NCI-H345 treated with DMSO at 0.1 percent for 48 hours (cell line): ENCODE results near the gene CCDC201.
"Not testable (repeated sequence)": the region's sequence is repeated elsewhere in the genome, so short reads cannot be mapped to it uniquely, and the experiment has no call there.

Source experiments
- DNase-seq: peaks from one replicate; lab custom pipeline; 2025; ENCODE audit not compliant: unreplicated experiment; lab: John Stamatoyannopoulos, UW

CCDC201 gene

DNA sequence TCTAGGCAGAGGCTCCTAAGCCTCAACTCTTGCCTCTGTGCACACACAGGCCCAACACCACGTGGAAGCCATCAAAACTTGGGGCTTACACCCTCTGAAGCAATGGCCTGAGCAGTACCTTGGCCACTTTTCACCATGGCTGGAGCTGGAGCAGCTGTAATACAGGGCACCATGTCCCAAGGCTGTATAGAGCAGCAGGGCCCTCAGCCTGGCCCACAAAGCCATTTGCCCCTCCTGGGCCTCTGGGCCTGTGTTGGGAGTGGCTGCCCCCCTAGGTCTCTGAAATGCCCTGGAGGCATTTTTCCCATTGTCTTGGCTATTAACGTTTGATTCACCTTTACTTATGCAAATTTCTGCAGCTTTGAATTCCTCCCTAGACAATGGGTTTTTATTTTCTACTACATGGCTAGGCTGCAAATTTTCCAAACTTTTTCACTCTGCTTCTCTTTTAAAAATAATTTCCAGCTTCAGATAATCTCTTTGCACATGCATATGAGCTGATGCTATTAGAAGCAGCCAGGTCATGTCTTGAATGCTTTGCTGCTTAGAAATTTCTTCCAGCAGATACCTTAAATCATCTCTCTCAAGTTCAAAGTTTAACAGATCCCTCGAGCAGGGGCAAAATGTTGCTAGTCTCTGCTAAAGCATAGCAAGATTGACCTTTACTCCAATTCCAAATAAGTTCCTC lies 5.7 kb upstream of the CCDC201 start:
- no peak for DNase-seq

DNA sequence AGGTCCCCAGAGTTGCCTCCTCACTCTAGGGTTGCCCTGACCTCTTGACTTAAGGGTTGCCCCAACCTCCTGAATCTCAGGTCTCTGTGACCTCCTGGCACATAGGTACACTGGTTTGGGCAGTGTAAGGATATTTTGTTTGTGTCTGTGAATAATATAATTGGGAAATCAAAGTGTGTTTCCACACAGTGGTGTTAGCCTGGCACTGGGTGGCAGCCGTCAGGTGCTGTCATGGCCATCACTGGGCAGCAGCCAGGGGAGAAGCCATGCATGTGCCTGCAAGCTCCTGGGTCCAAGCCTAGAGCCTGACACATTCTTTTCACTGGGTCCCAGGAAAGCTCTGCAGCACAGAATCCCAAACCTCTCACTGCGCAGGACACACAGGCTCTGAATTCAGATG lies 3.6 kb upstream of the CCDC201 start:
- DNase-seq, result no peak

DNA sequence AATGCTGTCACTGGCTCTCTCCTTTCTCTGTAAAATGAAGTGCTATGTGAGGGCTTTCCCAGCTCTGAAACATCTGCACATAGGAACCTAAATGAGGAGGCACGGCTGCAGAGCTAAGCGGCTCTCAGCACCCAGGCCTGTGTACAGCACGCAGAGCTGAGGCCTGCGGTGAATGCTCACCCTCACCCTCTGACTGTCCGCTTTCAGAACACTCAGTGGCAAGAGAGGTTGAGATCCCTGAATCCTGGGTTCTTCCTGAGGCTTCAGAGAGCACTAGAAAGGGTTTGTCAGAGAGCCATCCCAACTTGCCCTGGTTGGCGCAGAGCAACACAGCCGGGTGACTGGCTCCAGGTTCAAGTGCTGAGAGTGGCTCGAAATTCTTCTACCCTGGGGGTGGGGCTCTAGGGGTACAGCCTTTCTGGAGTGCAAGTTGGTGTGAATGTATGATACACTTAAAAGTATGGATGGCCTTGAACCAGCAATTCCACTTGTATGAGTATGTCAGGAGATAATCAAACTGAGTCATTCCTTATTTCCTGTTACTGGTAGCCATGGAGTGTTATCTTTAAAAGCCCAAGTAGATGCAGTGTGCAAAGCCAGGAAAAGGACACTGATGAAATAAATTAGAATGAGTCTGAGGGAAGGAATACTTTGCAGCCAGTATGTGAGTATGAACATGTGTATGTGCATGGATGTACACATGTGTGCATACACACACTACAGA lies 1.7 kb upstream of the CCDC201 start:
- no peak for DNase-seq

DNA sequence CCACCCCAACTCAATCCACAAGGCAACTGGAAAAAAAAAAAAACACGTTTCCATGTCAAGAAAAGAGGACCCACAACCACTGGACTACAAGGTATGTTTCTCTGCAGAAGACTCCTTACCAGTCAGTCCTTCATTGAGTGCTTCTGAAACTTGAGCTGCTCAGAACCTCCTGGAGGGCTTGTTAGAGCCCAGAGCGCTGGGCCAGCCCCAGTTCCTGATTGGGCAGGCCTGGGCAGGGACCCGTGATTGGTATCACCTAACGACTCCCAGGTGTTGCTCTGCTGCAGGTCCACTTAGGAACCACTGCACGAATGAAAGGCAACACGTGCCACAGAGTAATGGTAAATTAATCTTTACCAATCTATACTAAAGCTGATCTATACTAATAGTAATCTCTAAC lies 473 bp upstream of the CCDC201 start:
- no peak for DNase-seq

DNA sequence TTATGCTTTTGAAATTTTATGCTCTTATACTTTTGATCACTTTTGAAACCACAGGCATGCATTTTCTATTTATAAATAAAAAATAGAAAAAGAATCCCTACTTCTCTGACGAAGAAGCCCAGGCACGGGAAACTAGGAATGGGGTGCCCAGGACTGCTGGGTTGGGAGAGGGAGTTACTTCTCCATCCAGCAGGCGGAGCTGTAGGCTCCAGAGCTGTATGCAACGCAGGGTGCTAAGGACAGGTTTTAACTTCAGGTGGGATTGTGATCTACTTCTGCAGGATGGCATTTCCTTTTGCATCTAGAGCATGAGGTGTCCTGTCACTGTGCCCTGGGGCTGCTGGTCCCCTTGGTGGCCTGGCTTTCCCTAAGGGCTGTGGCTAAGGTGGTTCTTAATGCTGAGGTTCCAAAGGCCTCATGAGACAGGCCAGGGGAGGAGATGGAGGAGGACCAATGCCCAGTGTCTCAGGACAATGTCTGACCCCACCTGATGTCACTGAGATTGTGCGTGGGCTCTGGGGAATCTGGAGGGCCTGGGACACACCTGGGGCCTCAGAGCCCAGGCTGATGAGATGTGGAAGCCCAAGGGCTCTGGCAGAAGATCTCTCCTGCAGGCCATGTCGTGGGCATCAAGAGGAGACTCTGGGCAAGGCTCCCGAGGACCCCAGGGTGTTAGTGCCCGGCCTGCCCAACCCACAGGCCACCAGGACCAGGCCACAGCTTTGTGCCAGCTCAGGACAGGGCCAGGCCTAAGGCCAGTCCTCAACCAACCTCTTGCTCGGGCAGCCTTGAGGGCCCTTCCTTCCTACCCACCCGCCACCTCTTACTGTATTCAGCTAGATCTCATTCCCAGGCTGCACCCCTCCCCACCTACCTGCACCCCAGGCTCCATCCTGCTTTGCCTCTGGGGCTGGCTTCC lies 507 bp downstream of the CCDC201 start:
- DNase-seq, result no peak

DNA sequence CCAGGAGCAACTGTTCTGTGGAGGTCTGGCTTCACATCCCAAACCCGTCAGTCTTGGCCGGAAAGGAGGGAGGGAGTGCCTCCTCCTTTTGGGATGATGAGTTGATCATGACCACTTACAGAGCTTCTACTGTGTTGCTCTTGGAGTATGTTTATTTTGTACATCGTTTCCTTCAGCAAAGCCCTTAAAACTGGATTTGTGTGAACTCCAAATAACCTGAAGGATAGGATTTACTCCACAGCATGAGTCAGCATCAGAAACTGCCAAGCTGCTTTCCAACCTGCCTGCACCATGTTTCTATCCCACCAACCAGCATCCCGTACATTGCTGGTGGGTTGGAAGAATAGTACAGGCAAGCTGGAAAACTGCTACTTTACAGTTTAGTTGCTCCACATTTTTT lies 3.5 kb downstream of the CCDC201 start:
- DNase-seq, result no peak

DNA sequence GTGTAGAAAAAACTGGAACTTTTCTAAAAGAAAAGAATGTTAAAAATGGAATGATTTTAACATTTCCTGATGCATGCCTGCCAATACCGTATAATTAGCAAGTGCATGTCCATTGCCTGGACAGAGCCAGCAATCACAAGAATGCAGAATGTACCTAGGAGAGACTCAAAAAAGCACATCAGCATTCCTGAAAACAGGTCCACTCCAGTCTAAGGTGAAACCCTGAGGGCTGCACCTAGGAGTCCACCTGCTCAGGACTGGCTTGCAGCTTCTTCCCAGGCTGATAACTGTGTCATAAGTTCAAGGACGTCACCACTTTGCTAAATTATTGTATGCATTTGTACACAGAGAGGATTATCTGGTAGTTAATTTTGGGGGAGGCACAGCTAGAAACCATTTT lies 5.4 kb downstream of the CCDC201 start:
- no peak for DNase-seq

DNA sequence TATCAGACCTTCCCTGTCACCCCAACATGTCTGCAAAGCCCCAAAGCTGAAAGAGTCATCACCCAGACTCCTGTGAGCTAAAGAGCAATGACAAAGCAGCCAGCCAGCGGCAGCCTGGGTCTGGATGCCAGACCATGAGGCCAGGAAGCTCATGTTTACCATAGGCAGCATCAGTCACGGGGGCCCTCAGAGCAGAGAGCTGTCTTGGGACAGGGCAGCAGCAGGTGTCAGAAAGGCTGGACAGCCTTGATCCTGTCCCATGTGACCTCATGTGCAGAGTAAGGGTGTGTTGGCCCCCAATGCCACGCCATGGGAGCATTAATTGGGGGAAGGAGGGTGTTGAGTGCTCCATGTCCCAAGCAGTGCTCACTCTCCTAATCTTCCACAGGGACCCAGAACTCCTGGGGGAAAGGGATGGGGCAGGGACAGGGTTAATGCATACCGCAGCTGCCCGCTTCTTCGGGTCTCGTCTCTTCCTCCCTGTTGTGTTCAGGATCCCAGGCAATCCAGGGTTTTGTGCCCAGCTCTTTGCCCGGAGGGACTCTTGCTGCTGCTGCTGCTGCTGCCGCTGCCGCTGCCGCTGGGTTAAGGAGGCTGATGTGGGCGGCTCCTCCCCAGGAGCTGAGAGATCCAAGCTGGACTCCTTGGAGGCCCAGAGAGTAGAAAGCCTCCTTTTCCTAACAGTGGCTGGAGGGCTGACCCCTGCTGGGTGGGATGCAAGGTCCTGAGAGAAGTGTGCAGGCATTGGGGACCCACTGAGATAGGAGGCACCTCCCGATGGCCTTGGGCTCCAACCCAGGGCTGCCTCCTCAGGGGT lies 7.1 kb downstream of the CCDC201 start:
- DNase-seq, result no peak

DNA sequence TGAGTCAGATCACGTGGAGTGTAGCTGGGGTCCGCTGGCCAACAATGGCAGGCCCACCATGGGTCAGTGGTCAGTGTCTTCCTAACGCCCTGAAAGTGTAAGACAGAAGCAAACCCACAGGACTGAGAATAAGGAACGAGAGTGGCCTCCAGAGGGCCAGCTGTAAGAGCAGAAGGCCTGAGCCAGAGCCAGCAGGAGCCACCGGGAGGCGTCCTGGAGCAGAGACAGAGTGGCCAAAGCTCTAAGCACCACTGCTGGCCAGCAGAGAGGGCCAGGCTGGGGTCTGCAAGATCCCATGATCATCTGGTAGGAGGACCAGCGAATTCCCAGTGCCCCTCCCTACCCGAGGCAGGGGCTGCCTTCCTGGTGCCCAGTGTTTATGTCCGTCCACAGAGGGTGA lies 9.2 kb downstream of the CCDC201 start:
- DNase-seq, result no peak

DNA sequence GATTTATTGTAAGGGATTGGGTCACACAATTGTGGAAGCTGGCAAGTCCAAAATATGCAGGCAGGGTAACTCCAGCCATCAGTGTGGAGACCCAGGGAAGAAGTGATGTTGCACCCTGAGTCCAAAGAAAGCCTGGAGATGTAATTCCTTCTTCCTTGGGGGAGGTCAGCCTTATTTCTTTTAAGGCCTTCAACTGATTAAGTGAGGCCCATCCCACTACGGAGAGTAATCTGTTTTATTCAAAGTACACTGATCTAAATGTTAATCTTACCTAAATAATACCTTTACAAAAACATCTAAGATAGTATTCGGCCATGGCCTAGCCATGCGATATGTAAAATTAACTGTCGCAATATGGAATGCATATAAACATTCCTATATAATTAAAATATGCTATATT lies 16.0 kb downstream of the CCDC201 start:
- DNase-seq, result not testable (repeated sequence)

DNA sequence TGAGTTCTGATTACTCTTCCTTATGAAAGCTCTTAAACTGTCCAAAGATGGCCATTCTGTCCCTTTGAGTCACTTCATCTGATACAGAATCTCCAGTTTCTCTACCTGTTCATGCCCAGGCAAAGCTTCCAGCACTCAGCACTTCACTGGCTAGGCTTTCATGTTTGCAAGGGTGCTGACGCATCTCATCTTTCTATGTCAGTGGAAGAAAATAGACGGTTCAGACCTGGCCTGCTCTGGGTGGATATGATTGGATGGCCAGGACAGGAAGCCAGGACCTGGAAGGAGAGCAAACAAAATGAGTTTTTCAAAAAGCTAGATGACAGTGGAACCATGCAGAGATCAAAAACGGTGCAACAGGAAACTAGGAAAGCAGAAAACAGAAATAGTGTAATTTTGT lies 17.2 kb downstream of the CCDC201 start:
- not testable (repeated sequence) for DNase-seq

DNA sequence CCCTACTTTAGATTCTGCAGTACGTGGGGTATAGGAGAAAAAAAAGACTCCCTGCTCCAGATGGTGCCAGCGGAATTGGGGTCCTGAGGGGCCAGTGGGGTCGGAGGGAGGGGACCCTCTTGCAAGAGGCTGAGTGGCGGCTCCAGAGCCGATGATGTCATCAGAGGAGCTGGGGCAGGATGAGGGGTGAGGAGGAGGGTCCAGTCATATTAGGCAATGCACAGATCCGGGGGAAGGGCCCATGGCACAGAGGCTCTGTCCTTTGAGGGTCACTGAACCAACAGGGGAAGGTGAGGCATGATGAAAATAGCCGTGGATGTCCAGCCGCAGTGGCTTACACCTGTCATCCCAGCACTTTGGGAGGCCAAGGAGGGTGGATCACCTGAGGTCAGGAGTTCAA lies 19.4 kb downstream of the CCDC201 start:
- DNase-seq, result not testable (repeated sequence)

DNA sequence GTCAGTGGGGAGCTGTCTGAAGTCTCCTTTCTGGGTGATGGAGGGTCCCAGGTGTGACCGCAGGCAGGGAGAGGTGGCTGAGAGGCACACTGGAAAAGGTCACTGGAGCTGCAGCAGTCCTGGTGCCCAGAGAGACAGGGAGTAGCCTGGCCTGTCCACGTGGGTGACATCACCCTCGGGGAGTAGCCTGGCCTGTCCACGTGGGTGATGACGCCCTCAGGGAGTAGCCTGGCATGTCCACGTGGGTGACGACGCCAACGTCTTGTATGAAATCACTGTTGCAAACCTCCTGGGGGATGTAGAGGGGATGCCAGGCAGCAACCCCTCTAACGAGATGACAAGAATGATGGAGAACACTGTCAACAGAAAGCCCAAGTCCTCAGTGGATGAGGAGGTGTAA lies 19.9 kb downstream of the CCDC201 start:
- not testable (repeated sequence) for DNase-seq

DNA sequence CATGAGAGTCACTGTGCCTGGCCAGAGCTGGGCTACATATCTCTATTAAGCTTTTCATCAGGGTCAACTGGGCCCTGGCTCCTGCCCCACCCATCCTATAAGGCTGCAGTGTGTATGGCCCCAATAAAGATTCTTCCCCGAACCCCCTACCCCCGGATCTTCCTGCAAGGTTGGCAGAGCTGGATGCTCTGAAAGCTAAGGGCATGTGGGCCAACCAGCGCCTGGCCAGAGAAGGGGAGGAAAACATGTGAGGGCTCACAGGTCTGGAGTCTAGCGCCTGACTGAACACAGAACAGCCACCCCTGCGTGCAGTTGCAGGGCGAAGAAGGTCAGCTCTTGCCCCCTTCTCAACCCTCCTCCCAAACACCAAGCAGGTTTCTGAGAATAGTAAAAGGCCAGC lies 24.1 kb downstream of the CCDC201 start:
- not testable (repeated sequence) for DNase-seq

DNA sequence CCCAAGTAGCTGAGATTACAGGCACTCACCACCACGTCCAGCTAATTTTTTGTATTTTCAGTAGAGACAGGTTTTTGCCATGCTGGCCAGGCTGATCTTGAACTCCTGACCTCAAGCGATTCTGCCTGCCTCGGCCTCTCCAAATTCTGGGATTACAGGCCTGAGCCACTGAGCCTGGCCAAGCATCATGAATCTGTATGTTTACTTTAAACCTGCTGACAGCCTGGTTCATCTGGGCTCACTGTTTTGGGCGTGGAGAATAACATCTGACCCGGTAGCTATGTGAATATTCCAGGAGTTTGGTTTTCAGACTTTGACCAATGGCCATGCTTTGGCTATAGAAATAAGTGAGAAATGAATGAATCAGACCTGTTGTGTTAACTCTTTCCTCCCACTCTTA lies 26.3 kb downstream of the CCDC201 start:
- DNase-seq, result not testable (repeated sequence)

DNA sequence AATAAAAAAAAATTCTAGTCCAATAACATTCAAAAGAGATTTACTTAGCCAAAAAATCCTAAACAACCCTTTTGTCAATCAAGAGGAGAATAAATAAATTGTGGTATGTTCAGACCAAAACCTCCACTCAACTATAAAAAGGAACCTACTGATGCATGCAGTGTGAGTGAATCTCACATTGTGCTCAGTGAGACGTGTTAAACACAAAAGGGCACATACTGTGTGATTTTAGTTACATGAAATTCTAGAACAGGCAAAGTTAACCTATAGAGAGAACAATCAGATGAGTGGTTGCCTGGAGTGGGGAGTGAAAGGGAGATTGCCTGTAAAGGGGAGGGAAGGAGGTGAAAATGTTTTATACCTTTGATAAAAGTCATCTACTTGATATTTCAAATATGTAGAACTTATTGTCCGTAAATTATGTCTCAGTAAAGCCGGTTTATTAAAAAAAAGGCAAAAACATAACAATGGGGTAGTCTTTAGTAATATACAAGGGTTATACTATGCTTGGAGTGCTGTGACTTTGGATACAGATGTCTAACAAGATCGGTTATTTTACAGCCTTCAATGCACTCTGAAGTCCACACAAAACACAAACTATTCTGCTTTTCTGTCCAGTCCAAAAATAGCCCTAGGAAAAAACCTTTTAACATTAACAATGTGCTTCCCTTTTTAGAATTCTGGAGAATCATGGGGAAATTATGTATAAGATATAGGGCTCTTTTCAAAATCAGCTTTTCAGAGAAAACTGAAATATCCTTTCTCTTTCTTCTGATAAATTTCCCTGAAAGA lies 30.8 kb downstream of the CCDC201 start:
- DNase-seq, result peak; percentile 83

DNA sequence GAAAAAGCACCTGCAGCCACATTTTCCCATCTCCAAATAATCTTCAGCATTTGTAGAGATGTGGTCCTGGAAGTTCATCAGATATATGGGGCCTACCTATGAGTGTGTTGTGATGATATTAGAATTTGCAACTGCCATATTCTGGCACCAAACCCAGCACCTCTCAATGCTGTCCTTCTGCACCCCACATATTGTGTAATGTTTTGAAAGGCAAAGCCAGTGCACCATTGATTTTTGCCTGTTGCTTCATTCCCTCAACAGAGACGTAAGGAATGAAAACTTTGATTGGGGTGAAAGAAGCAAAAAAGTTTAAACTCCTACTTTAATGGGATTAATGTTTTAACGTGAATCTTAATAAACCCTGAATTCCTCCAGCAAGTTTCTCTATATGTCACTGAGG lies 34.0 kb downstream of the CCDC201 start:
- not testable (repeated sequence) for DNase-seq

DNA sequence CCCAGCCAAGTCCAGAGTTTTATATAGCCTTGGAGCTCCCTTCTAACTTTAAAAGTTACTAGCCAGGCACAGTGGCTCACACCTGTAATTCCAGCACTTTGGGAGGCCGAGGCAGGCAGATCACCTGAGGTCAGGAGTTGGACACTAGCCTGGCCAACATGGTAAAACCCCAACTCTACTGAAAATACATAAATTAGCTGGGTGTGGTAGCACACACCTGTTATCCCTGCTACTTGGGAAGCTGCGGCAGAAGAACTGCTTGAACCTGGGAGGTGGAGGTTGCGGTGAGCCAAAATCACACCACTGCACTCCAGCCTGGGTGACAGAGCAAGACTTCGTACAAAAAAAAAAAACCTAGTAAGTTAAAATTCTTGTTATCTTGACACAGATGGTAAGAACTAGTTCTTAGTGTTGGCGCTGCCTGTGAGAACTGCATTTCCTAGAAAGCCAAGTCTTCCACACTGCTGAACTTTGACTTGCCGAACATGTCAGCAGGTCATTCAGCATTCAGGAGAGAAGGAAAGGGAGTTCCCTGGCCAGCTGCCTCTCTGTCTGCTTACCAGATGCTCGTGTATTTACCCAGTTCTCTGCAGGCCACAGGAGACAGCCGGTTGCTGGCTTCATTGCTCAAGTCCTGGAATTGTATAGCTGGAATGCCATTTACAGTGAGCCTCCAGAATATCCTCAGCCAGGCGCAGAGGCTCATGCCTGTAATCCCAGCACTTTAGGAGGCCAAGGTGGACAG lies 40.3 kb downstream of the CCDC201 start:
- not testable (repeated sequence) for DNase-seq

DNA sequence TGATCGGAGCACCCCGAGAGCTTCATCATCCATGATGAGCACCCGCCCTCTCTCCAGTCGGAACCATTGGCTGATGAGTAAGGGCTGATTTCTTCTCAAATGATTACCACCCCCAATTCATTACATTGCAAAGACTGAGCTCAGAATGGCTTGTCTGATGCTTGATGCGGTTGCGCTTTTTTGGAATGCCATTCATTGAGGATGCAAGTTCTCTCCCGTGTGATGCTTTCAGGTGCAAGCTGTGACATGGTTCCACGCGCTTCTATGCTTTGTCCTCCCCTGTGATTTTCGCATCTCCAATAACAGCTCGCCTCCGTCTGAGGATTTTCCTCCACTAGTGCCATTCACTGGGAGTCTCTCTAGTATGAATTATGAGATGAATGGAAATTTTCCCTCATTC lies 43.0 kb downstream of the CCDC201 start:
- DNase-seq, result not testable (repeated sequence)
